PC-3 (cell line): ENCODE measurements around the gene CEBPE. TPM values are rescaled to one million over a fixed set of nuclear protein-coding genes. Genes with fewer than 3 reads are reported as not detected.

ENCODE experiments used
- ATAC-seq: fragments of 200-7000 bp; cut with Tn5 transposase; 2 replicates; pipeline ENCODE4 v1.9.1; 2020; ENCODE audit warnings: mild to moderate bottlenecking, moderate library complexity
- BruUV-seq: library from RNA; stranded (reverse); fragments of 400-500 nt; replicated peaks from 2 replicates; lab custom pipeline; 2021; lab: Mats Ljungman, UMichigan
- CTCF ChIA-PET: fragments of 300-600 bp; sonication (Branson Sonifier 250); formaldehyde crosslinking; loops from one replicate; lab custom pipeline; 2022; ENCODE audit warnings: antibody characterized with exemption; lab: Charles Lee
- POLR2A ChIA-PET: fragments of 300-600 bp; sonication (Branson Sonifier 250); formaldehyde crosslinking; loops from one replicate; lab custom pipeline; 2022; ENCODE audit warnings: antibody characterized with exemption; ENCODE audit not compliant: unreplicated experiment; lab: Charles Lee
- DNase-seq: peaks from one replicate; pipeline ENCODE4 v3.0.0-alpha.2; 2015
- H2AFZ ChIP-seq: fragments of 300-600 bp; sonication (generic); 2 replicates; pipeline ENCODE4 v1.6.0; 2016; ENCODE audit warnings: antibody characterized with exemption, low read length
- H3F3A ChIP-seq: fragments of 300-600 bp; sonication (generic); one replicate; pipeline ENCODE4 v1.6.0; 2017; ENCODE audit warnings: antibody characterized with exemption, low read length, control low read depth, mild to moderate bottlenecking; ENCODE audit not compliant: unreplicated experiment
- H3K27ac ChIP-seq: fragments of 300-600 bp; sonication (generic); 2 replicates; pipeline ENCODE4 v1.5.1; 2016; ENCODE audit warnings: mild to moderate bottlenecking, low read length
- H3K27me3 ChIP-seq: fragments of 300-600 bp; sonication (generic); 2 replicates; pipeline ENCODE4 v1.6.1; 2016; ENCODE audit warnings: low read length, mixed read lengths
- H3K36me3 ChIP-seq: fragments of 300-600 bp; sonication (generic); 2 replicates; pipeline ENCODE4 v1.6.1; 2016; ENCODE audit warnings: low read depth, mixed run types, low read length, mixed read lengths
- H3K4me1 ChIP-seq: fragments of 300-600 bp; sonication (generic); 2 replicates; pipeline ENCODE4 v1.5.1; 2016; ENCODE audit warnings: low read length; ENCODE audit not compliant: insufficient read depth
- H3K4me2 ChIP-seq: fragments of 300-600 bp; sonication (generic); 2 replicates; pipeline ENCODE4 v1.6.0; 2016; ENCODE audit warnings: low read length
- H3K4me3 ChIP-seq: fragments of 300-600 bp; sonication (generic); 2 replicates; pipeline ENCODE4 v1.5.1; 2016; ENCODE audit warnings: mild to moderate bottlenecking, low read length, mixed read lengths
- H3K79me2 ChIP-seq: fragments of 300-600 bp; sonication (generic); 2 replicates; pipeline ENCODE4 v1.6.1; 2017; ENCODE audit warnings: low read length, mixed read lengths
- H3K9ac ChIP-seq: fragments of 300-600 bp; sonication (generic); 2 replicates; pipeline ENCODE4 v1.6.0; 2016; ENCODE audit warnings: mild to moderate bottlenecking, low read length
- H3K9me2 ChIP-seq: fragments of 300-600 bp; sonication (generic); replicated peaks from 2 replicates; pipeline ENCODE4 v1.6.1; 2016; ENCODE audit warnings: mixed run types, low read length, mixed read lengths
- H3K9me3 ChIP-seq: fragments of 300-600 bp; sonication (generic); 2 replicates; pipeline ENCODE4 v1.6.1; 2016; ENCODE audit warnings: low read length, mixed read lengths
- H4K20me1 ChIP-seq: fragments of 300-600 bp; sonication (generic); 2 replicates; pipeline ENCODE4 v1.6.1; 2016; ENCODE audit warnings: low read length, mixed read lengths
- CTCF ChIP-seq: fragments of 300-600 bp; sonication (generic); conservative IDR thresholded peaks from 2 replicates; pipeline ENCODE4 v1.5.1; 2017; ENCODE audit warnings: antibody characterized with exemption, low read depth, mild to moderate bottlenecking, low read length
- EZH2 ChIP-seq: fragments of 300-600 bp; sonication (generic); IDR thresholded peaks from one replicate; pipeline ENCODE4 v1.6.1; 2017; ENCODE audit warnings: antibody characterized with exemption, mild to moderate bottlenecking, low read length; ENCODE audit not compliant: unreplicated experiment
- EZH2phosphoT487 ChIP-seq: fragments of 300-600 bp; sonication (generic); IDR thresholded peaks from 2 replicates; pipeline ENCODE4 v1.6.1; 2018; ENCODE audit warnings: mild to moderate bottlenecking, antibody characterized with exemption, low read length, borderline replicate concordance
- intact Hi-C: fragments of 100-400 bp; cut with micrococcal nuclease; formaldehyde crosslinking; loops from 2 replicates; pipeline ENCODE4 v1.9.0; 2023
- total RNA-seq: library from RNA; depleted of rRNA; stranded (reverse); fragments of >200 nt; gene quantifications from 2 replicates; pipeline ENCODE4 v1.2.3, GENCODE V29; 2014

The CEBPE gene
- total RNA-seq, 1 experiment from 2014 or later = not detected

GRCh38 chr14:23154964-23155587 is 36.0 kb upstream of the CEBPE start:
- Histone ChIP-seq H3F3A (no peaks in the 10 kb centered on the region), H3K9me3 (no peaks in the 10 kb centered on the region), H3K4me2 (no peak overlapping the region), H2AFZ (no peak overlapping the region), H3K36me3 (no peaks in the 10 kb centered on the region), H3K9me2 (no peaks in the 10 kb centered on the region), H3K27me3 (no peaks in the 10 kb centered on the region), H4K20me1 (no peaks in the 10 kb centered on the region), H3K4me3 (no peak overlapping the region), H3K79me2 (no peaks in the 10 kb centered on the region), H3K9ac (no peak overlapping the region), H3K27ac (no peak overlapping the region), H3K4me1 (no peaks in the 10 kb centered on the region; the same call in 1 of the 2 replicates)
- DNase-seq = peak; percentile 33
- peak; percentile 40; the same call in 1 of the 2 replicates for ATAC-seq
- no TSS peak for BruUV-seq
- POLR2A ChIA-PET = no interaction called here
- TF ChIP-seq CTCF (no peak), EZH2phosphoT487 (no peak), EZH2 (no peak)
- intact Hi-C loops = no loop called here
- CTCF ChIA-PET = no interaction called here

GRCh38 chr14:23153851-23154796 is 35.1 kb upstream of the CEBPE start:
- CTCF ChIA-PET = no interaction called here
- no peak overlapping the region for H3K9ac ChIP-seq
- DNase-seq = no peak
- H3K36me3 ChIP-seq = no peaks in the 10 kb centered on the region
- no peak overlapping the region for H3K27ac ChIP-seq
- H3F3A ChIP-seq = no peaks in the 10 kb centered on the region
- POLR2A ChIA-PET = no interaction called here
- no peak; the same call in 1 of the 2 replicates for ATAC-seq
- H3K9me3 ChIP-seq = no peaks in the 10 kb centered on the region
- no peaks in the 10 kb centered on the region for H3K27me3 ChIP-seq
- no peaks in the 10 kb centered on the region; the same call in 1 of the 2 replicates for H3K4me1 ChIP-seq
- H3K79me2 ChIP-seq = no peaks in the 10 kb centered on the region
- no TSS peak for BruUV-seq
- no peaks in the 10 kb centered on the region for H4K20me1 ChIP-seq
- intact Hi-C loops = no loop called here
- H3K4me2 ChIP-seq = no peak overlapping the region
- no peak overlapping the region for H3K4me3 ChIP-seq
- no peak overlapping the region for H2AFZ ChIP-seq
- H3K9me2 ChIP-seq = no peaks in the 10 kb centered on the region
- TF ChIP-seq EZH2phosphoT487 (no peak), CTCF (no peak), EZH2 (no peak)
